ENCODE measurements around the gene TNFAIP2.

Gene TNFAIP2

GRCh38 chr14:103134405-103134804, 11.1 kb downstream of the TNFAIP2 start:
- no peak for DNase-seq (ENCODE audit: low read depth in 3 of 3)

GRCh38 chr14:103134919-103135318, 11.7 kb downstream of the TNFAIP2 start:
- DNase-seq (ENCODE audit: low read depth in 3 of 3), result no peak

GRCh38 chr14:103135333-103136260, 12.3 kb downstream of the TNFAIP2 start:
- no peak for DNase-seq (ENCODE audit: low read depth in 3 of 3)

- DNase-seq (ENCODE audit: low read depth in 3 of 3), result no peak
Measured at GRCh38 chr14:103136388-103137271, 13.4 kb downstream of the TNFAIP2 start.

GRCh38 chr14:103137689-103138300, 14.5 kb downstream of the TNFAIP2 start:
- DNase-seq (ENCODE audit: low read depth in 3 of 3), result no peak

GRCh38 chr14:103138301-103139131, 15.3 kb downstream of the TNFAIP2 start:
- DNase-seq (ENCODE audit: low read depth in 3 of 3), result no peak

GRCh38 chr14:103139132-103140025, 16.1 kb downstream of the TNFAIP2 start:
- no peak for DNase-seq (ENCODE audit: low read depth in 3 of 3)

GRCh38 chr14:103140316-103141109, 17.3 kb downstream of the TNFAIP2 start:
- no peak for DNase-seq (ENCODE audit: low read depth in 3 of 3)

- DNase-seq (ENCODE audit: low read depth in 3 of 3), result peak; percentile 9 to 29 (median 16)
Measured at GRCh38 chr14:103141117-103141796, 18.0 kb downstream of the TNFAIP2 start.

GRCh38 chr14:103142026-103142425, 18.8 kb downstream of the TNFAIP2 start:
- DNase-seq (ENCODE audit: low read depth in 3 of 3), result no peak

- no peak for DNase-seq (ENCODE audit: low read depth in 3 of 3)
Measured at GRCh38 chr14:103142721-103143302, 19.6 kb downstream of the TNFAIP2 start.

- no peak for DNase-seq (ENCODE audit: low read depth in 3 of 3)
Measured at GRCh38 chr14:103143506-103143905, 20.2 kb downstream of the TNFAIP2 start.

GRCh38 chr14:103144085-103144484, 20.8 kb downstream of the TNFAIP2 start:
- no peak for DNase-seq (ENCODE audit: low read depth in 3 of 3)

GRCh38 chr14:103146141-103146709, 23.0 kb downstream of the TNFAIP2 start:
- DNase-seq (ENCODE audit: low read depth in 3 of 3), result no peak

- DNase-seq (ENCODE audit: low read depth in 3 of 3), result no peak
Measured at GRCh38 chr14:103149351-103150237, 26.3 kb downstream of the TNFAIP2 start.

GRCh38 chr14:103151270-103151945, 28.1 kb downstream of the TNFAIP2 start:
- DNase-seq (ENCODE audit: low read depth in 3 of 3), result no peak

Data from stimulated activated CD4-positive, alpha-beta T cell treated with anti-CD3 and anti-CD28 coated beads, TNF-alpha, amount 100 ng/mL, for 48 hours (primary cell).